Psoas muscle (tissue), 8 donors: ENCODE data around the gene SLC22A14. TPM values are rescaled to one million over a fixed set of nuclear protein-coding genes. Genes with fewer than 3 reads are reported as not detected.
A peak's percentile ranks its signal among the peaks of the same experiment; 100 is the strongest.

Experiments used
- ATAC-seq, 4 donors: fragments of 200-7000 bp; cut with Tn5 transposase; one replicate each; pipeline ENCODE4 v1.9.1; 2020; ENCODE audit warnings: moderate library complexity in 3 of 4, mild to moderate bottlenecking in 2 of 4
- DNase-seq, 2 donors: peaks; one replicate each; pipeline ENCODE4 v3.0.0-alpha.2; 2020
- H3K27ac ChIP-seq: fragments of 200-600 bp; one replicate; pipeline ENCODE4 v1.8.0; 2022
- H3K27me3 ChIP-seq, 3 donors: fragments of 200-600 bp in 1 of 3; one replicate each; pipeline versions ENCODE4 v1.6.1 to v1.8.0; 2013 to 2022; ENCODE audit warnings: low read length in 2 of 3, mild to moderate bottlenecking in 2 of 3, moderate library complexity in 1 of 3; ENCODE audit not compliant: insufficient read depth in 3 of 3
- H3K36me3 ChIP-seq, 2 donors: fragments of 200-600 bp in 1 of 2; one replicate each; pipeline versions ENCODE4 v1.6.1 to v1.8.0; 2013 to 2022; ENCODE audit warnings: low read depth in 1 of 2, mild to moderate bottlenecking in 1 of 2, moderate library complexity in 1 of 2; ENCODE audit not compliant: insufficient read depth in 1 of 2
- H3K4me1 ChIP-seq: fragments of 200-600 bp; one replicate; pipeline ENCODE4 v1.8.0; 2022
- H3K4me3 ChIP-seq: fragments of 200-600 bp; one replicate; pipeline ENCODE4 v1.8.0; 2022; ENCODE audit warnings: mild to moderate bottlenecking
- H3K9me3 ChIP-seq: fragments of 200-600 bp; one replicate; pipeline ENCODE4 v1.8.0; 2022
- CTCF ChIP-seq: fragments of 200-600 bp; IDR thresholded peaks from one replicate; pipeline ENCODE4 v1.8.0; 2022; ENCODE audit warnings: antibody characterized with exemption
- WGBS, 3 donors: extraction: QIAGEN DNeasy Blood & Tissue Kit; methylation state at CpG; one replicate each; pipeline versions ENCODE4 v1.1.6 to v1.1.7; 2013; 5-methylcytosine and 5-hydroxymethylcytosine counted together
- intact Hi-C, 2 donors: fragments of 100-400 bp; cut with DNase I; formaldehyde crosslinking; loops; one replicate each; pipeline versions ENCODE4 v1.11.0 to v1.14.2; 2022
- polyA plus RNA-seq, 3 donors: library from polyadenylated mRNA; stranded (reverse); fragments of 200-250 nt; gene quantifications; one replicate each; pipeline ENCODE4 v1.2.3, GENCODE V29; 2013
- total RNA-seq, 4 donors: library from RNA; stranded (reverse); fragmentation: NEBNext Ultra II Directional in 2 of 4; extraction: Animal tissue kit (Norgen Biotek cat#: 25700) in 2 of 4; gene quantifications; one replicate each; pipeline versions ENCODE4 v1.2.1 to v1.2.4, GENCODE V29; 2021 to 2023
- donor health status: healthy with polysubstance abuse.
- donor health status: DM: no; HTN: no; CAD: no; lungs with moderate emphysema.
- donor health status: Bipolar disorder and iron deficiency.
- donor health status: healthy.
- donor health status: DM: yes; HTN: yes; CAD: no.
- donor health status: DM: no; HTN: no; CAD: no.
- donor health status: DM: no; HTN: no; CAD: no.
- donor health status: DM: yes; HTN: yes; CAD: no.

SLC22A14 gene
- total and polyA plus RNA-seq, 7 donors = 0.08 to 0.64 (median 0.26) TPM

GRCh38 chr3:38264353-38264771, 17.7 kb upstream of the SLC22A14 start:
- 0% methylated on average over 1 of the region's 1 CpG for WGBS, 3 donors
- intact Hi-C loops = no loop called here

GRCh38 chr3:38264779-38265178, 17.3 kb upstream of the SLC22A14 start:
- WGBS, 3 donors = 68 to 86% (median 77%) methylated on average over 1 of the region's 1 CpG
- no peak for ATAC-seq

More at GRCh38 chr3:38264353-38264771, 17.7 kb upstream of the SLC22A14 start:
- no peaks in the 10 kb centered on the region for H3K9me3 ChIP-seq
- H3K4me1 ChIP-seq = peaks cover 14% of the 10 kb centered on the region
- H3K36me3 ChIP-seq = peaks cover 2 to 4% of the 10 kb centered on the region in 2 donors
- DNase-seq (no peak), ATAC-seq (peak; percentile 93 to 97 (median 95))
- H3K27ac ChIP-seq = peak overlapping the region; percentile 61
- no peak for TF ChIP-seq CTCF
- no peak overlapping the region for H3K4me3 ChIP-seq
- no peaks in the 10 kb centered on the region for H3K27me3 ChIP-seq

GRCh38 chr3:38265604-38266307, 16.3 kb upstream of the SLC22A14 start, which contains the start of gene SLC22A13:
Gene SLC22A13, plus strand, starts transcription at chr3:38265812. Its CDS starts 49 bp downstream, at chr3:38265861.
- DNase-seq (no peak), ATAC-seq (no peak)
- TF ChIP-seq CTCF = no peak
- Histone ChIP-seq H3K36me3 (peaks cover 0 to 4% of the 10 kb centered on the region in 2 donors), H3K27ac (peak within 1 kb of the TSS; percentile 53), H3K4me3 (no peak within 1 kb of the TSS), H3K9me3 (no peaks in the 10 kb centered on the region), H3K27me3 (no peaks in the 10 kb centered on the region), H3K4me1 (peaks cover 14% of the 10 kb centered on the region)
- intact Hi-C loops = no loop called here
- WGBS, 3 donors = 96 to 97% (median 97%) methylated on average over 9 of the region's 9 CpGs

More at GRCh38 chr3:38264779-38265178, 17.3 kb upstream of the SLC22A14 start:
- H3K4me3 ChIP-seq = no peak overlapping the region
- no peaks in the 10 kb centered on the region for H3K9me3 ChIP-seq
- H3K27ac ChIP-seq = peak overlapping the region; percentile 53
- TF ChIP-seq CTCF = no peak
- DNase-seq = no peak
- H3K36me3 ChIP-seq = peaks cover 2 to 4% of the 10 kb centered on the region in 2 donors
- intact Hi-C loops = no loop called here
- no peaks in the 10 kb centered on the region for H3K27me3 ChIP-seq
- peaks cover 14% of the 10 kb centered on the region for H3K4me1 ChIP-seq

- no peak for DNase-seq
- no peak for TF ChIP-seq CTCF
- H3K4me1 ChIP-seq = peaks cover 14% of the 10 kb centered on the region
- 88 to 100% (median 100%) methylated on average over 1 of the region's 1 CpG for WGBS, 3 donors
- intact Hi-C loops = no loop called here
- H3K36me3 ChIP-seq = peaks cover 0 to 4% of the 10 kb centered on the region in 2 donors
- no peak overlapping the region for H3K4me3 ChIP-seq
- no peak overlapping the region for H3K27ac ChIP-seq
- no peaks in the 10 kb centered on the region for H3K27me3 ChIP-seq
- no peaks in the 10 kb centered on the region for H3K9me3 ChIP-seq
- no peak for ATAC-seq
These were observed 15.3 kb upstream of the SLC22A14 start for GRCh38 chr3:38266810-38267209.
